Spleen (tissue), 11 donors: ENCODE measurements around the gene YTHDF1. TPM values are rescaled to one million over a fixed set of nuclear protein-coding genes. Genes with fewer than 3 reads are reported as not detected.

Experiments
- DNase-seq: peaks from one replicate; pipeline ENCODE4 v3.0.0-alpha.2; 2020
- H3K27ac ChIP-seq, 8 donors: fragments of 200-600 bp; sonication (generic) in 7 of 8; 1 replicate in 4 of 8; 2 replicates in 4 of 8; pipeline versions ENCODE4 v1.5.0 to v1.8.0; 2016 to 2021; ENCODE audit warnings: inconsistent platforms in 4 of 8, mild to moderate bottlenecking in 4 of 8, moderate library complexity in 1 of 8
- H3K27me3 ChIP-seq, 7 donors: fragments of 200-600 bp; sonication (generic) in 6 of 7; replicated peaks in 1 of 7; 1 replicate in 4 of 7; 2 replicates in 3 of 7; pipeline versions ENCODE4 v1.5.0 to v1.8.0; 2016 to 2021; ENCODE audit warnings: inconsistent platforms in 3 of 7, mild to moderate bottlenecking in 1 of 7
- H3K36me3 ChIP-seq, 6 donors: fragments of 200-600 bp; sonication (generic) in 5 of 6; 1 replicate in 4 of 6; 2 replicates in 2 of 6; pipeline versions ENCODE4 v1.5.0 to v1.8.0; 2016 to 2021; ENCODE audit warnings: inconsistent platforms in 2 of 6
- H3K4me1 ChIP-seq, 6 donors: fragments of 200-600 bp; sonication (generic) in 5 of 6; 1 replicate in 3 of 6; 2 replicates in 3 of 6; pipeline versions ENCODE4 v1.5.0 to v1.8.0; 2016 to 2021; ENCODE audit warnings: inconsistent platforms in 3 of 6
- H3K4me3 ChIP-seq, 8 donors: fragments of 200-600 bp; sonication (generic) in 7 of 8; 1 replicate in 4 of 8; 2 replicates in 4 of 8; pipeline versions ENCODE4 v1.5.0 to v1.8.0; 2016 to 2021; ENCODE audit warnings: inconsistent platforms in 4 of 8, mild to moderate bottlenecking in 4 of 8, moderate library complexity in 2 of 8
- H3K9me3 ChIP-seq, 8 donors: fragments of 200-600 bp; sonication (generic) in 7 of 8; 1 replicate in 4 of 8; 2 replicates in 4 of 8; pipeline versions ENCODE4 v1.5.0 to v1.8.0; 2016 to 2021; ENCODE audit warnings: inconsistent platforms in 4 of 8
- CTCF ChIP-seq, 11 experiments: fragments of 200-600 bp in 7 of 11; fragments of 450-650 bp in 4 of 11; sonication (generic) in 4 of 11; IDR thresholded peaks in 8 of 11; conservative IDR thresholded peaks in 3 of 11; 1 replicate in 7 of 11; 2 replicates in 4 of 11; pipeline versions ENCODE4 v1.4.0 to v1.8.0; 2016 to 2021; ENCODE audit warnings: antibody characterized with exemption in 11 of 11, inconsistent platforms in 4 of 11, mild to moderate bottlenecking in 1 of 11
- POLR2A ChIP-seq, 3 donors: fragments of 450-650 bp; IDR thresholded peaks; one replicate each; pipeline ENCODE4 v1.5.1; 2017; ENCODE audit warnings: antibody characterized with exemption in 3 of 3, mild to moderate bottlenecking in 1 of 3
- POLR2AphosphoS5 ChIP-seq, 3 donors: sonication (generic); formaldehyde crosslinking; IDR thresholded peaks; one replicate each; pipeline ENCODE4 v1.5.1; 2017; ENCODE audit warnings: antibody characterized with exemption in 3 of 3
- WGBS, 5 donors: extraction: QIAGEN DNeasy Blood & Tissue Kit in 3 of 5; methylation state at CpG; one replicate each; pipeline versions ENCODE4 v1.1.5 to v1.1.7; 2013 to 2018; 5-methylcytosine and 5-hydroxymethylcytosine counted together
- intact Hi-C: fragments of 100-400 bp; cut with DNase I; formaldehyde crosslinking; loops from one replicate; pipeline ENCODE4 v1.15.0; 2023; ENCODE audit warnings: low total_unique reads
- polyA plus RNA-seq, 3 donors: library from polyadenylated mRNA; stranded (reverse); fragments of 200-250 nt; gene quantifications; one replicate each; pipeline ENCODE4 v1.2.1, GENCODE V29; 2013
- total RNA-seq, 7 donors: library from RNA; depleted of rRNA in 3 of 7; stranded (reverse); fragments of >200 nt in 3 of 7; fragmentation: NEBNext Ultra II Directional in 4 of 7; extraction: Animal tissue kit (Norgen Biotek cat#: 25700) in 4 of 7; gene quantifications; one replicate each; pipeline versions ENCODE4 v1.1.0 to v1.2.1, GENCODE V29; 2016 to 2021
- donor health status: healthy with polysubstance abuse.
- donor health status: DM: no; HTN: no; CAD: no; lungs with moderate emphysema.
- donor health status: DM: no; HTN: no; CAD: no.
- donor health status: Bipolar disorder and iron deficiency.
- donor health status: healthy.
- donor health status: DM: no; HTN: no; CAD: no.
- donor health status: DM: yes; HTN: yes; CAD: no.

The YTHDF1 gene
- total and polyA plus RNA-seq, 10 donors: 18.8 to 41.6 (median 33.0) TPM

DNA sequence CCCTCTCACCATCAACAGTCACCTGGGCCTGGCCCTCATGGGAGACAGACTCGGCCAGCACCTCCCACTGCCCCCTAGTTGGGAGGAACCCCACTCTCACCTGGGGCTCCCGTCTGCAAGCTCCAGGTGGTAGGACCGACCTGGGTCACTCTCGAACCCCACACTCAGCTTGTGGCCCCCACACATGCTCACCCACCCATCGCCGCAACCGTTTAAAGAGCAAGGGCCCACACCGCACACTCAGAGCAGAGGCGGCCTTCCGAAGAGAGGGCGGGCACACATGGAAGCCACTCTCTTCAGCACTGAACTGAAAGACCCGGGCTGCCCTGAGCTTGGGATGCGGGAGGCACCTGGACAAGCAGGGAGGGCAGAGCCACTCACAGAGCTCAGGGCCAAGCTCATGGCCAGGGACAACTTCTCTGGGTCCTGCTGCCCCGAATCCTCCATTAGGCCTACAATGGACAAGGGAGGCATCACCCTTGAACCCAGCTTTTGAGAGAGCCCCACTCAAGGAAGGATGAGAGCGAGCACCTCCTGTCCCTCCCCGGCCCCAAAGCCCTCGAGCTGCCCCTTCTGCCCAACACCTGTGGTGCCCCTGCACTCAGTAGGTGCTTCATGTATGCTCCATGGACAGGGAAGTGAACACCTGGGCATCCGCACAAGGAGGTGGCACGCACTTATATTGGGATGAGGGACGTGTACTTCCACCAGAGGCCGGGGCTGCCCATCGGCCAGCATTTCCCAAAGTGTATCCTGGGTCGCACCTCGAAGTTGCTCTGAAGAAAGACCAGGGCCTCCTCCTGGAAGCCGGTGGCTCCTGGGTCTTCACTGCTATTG lies 50.4 kb downstream of the YTHDF1 start:
- H3K4me3 ChIP-seq: no peak overlapping the region
- intact Hi-C loops: no loop called here
- no peaks in the 10 kb centered on the region for H3K36me3 ChIP-seq
- no peak overlapping the region for H3K27ac ChIP-seq
- H3K27me3 ChIP-seq: peaks cover 0 to 62% (median 0%) of the 10 kb centered on the region in 7 donors
- no peaks in the 10 kb centered on the region for H3K9me3 ChIP-seq
- WGBS, 5 donors: 86 to 91% (median 90%) methylated on average over 10 to 25 of the region's 25 CpGs
- DNase-seq: no peak
- H3K4me1 ChIP-seq: no peaks in the 10 kb centered on the region
- TF ChIP-seq POLR2A (IDR thresholded peaks at IDR 0.05) (no peak), POLR2AphosphoS5 (IDR thresholded peaks at IDR 0.05) (no peak)

DNA sequence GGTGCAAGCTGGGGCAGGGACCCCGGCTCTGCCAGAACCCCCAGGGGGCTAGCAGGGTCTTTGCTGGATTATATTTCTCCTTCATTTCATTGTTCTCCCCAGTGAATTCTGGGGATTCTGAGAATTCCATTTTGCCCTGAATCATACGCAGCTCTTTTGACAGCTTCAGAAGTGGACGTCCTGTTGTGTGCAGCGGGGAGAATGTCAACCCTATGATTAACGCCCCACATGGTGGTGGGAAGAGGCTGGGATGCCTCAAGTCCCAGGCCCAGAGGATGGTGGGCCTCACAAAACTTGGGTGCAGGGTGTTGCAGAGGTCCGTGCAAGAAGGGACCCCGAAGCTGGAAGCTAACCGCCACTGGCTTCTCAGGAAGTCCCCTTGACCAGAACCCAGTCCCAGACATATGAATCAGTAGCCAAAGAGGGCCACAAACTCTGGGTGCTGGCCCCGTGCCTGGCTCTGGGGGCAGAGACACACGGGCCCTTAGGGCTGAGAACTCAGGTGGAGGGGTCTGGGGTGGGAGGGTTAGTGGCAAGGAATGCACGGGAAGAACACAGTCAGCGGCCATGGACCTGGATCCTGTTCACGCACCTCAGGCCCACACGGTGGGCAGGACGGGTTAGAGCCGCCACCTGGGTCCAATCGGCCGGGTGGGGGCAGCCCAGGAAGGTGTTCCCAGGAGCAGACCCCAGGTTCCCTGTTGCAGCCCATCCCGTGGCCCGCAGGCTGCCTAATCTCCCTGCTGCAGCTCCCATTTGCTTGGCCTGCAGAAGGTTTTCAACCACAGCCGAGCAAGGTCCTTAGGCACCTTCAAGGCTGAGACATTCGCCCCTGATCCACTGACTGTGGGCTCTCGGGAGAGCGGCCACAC lies 51.2 kb downstream of the YTHDF1 start:
- peaks cover 0 to 67% (median 0%) of the 10 kb centered on the region in 7 donors for H3K27me3 ChIP-seq
- H3K4me3 ChIP-seq: no peak overlapping the region
- intact Hi-C loops: no loop called here
- WGBS, 5 donors: 73 to 83% (median 77%) methylated on average over 18 to 24 of the region's 24 CpGs
- no peak for TF ChIP-seq CTCF (IDR thresholded peaks at IDR 0.05 in 8 of 11, conservative IDR thresholded peaks at IDR 0.05 in 3 of 11)
- TF ChIP-seq POLR2A (IDR thresholded peaks at IDR 0.05): no peak
- TF ChIP-seq POLR2AphosphoS5 (IDR thresholded peaks at IDR 0.05): no peak
- no peaks in the 10 kb centered on the region for H3K4me1 ChIP-seq
- H3K27ac ChIP-seq: no peak overlapping the region
- no peaks in the 10 kb centered on the region for H3K9me3 ChIP-seq
- no peaks in the 10 kb centered on the region for H3K36me3 ChIP-seq
- no peak for DNase-seq

DNA sequence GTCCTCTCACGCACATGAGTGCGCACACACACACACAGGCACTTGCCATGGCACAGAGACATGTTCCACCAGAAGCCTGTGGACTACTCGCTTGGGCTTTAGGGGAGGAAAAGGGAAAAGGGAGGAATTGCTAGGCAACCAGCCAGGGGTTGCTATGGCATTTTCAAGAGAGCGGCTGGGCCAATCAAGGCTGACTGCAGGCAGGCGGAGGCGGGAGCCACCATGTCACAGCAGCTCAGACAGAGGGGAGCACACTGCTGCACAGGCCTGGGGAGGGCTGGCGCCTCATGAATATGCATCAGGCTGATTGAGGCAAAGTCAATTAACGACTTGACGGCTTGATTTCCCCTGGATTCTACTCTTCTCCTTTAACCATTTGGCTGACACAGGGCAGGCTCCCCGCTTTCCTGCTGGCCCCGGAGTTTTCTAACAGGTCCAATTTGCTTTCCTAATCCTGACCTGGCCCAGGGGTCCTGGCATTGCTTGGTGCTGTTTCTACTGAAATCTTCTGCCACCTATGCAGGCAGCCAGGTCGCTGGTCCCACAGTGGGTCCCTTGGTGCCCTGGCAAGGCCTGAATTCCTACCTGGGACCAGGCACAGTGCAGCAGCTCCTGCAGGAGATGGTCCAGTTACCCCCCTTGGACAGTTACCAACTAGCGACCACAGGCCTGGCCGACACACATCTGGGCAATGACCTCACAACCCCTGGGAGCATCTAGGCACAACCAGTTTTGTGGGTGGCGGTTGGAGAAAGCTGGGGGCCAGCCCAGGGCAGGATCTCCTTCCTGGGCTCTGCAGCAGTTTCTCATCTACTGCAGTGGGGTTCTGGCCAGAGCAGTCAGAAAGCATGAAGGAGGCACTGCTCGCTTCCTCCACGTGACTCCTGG lies 52.1 kb downstream of the YTHDF1 start:
- Histone ChIP-seq H3K4me3 (no peak overlapping the region), H3K36me3 (no peaks in the 10 kb centered on the region), H3K4me1 (no peaks in the 10 kb centered on the region), H3K27me3 (peaks cover 0 to 66% (median 0%) of the 10 kb centered on the region in 7 donors), H3K27ac (no peak overlapping the region), H3K9me3 (no peaks in the 10 kb centered on the region)
- no peak for DNase-seq
- TF ChIP-seq CTCF (IDR thresholded peaks at IDR 0.05 in 8 of 11, conservative IDR thresholded peaks at IDR 0.05 in 3 of 11) (no peak), POLR2A (IDR thresholded peaks at IDR 0.05) (no peak), POLR2AphosphoS5 (IDR thresholded peaks at IDR 0.05) (no peak)
- 61 to 65% (median 61%) methylated on average over 11 to 17 of the region's 17 CpGs for WGBS, 5 donors
- intact Hi-C loops: no loop called here

DNA sequence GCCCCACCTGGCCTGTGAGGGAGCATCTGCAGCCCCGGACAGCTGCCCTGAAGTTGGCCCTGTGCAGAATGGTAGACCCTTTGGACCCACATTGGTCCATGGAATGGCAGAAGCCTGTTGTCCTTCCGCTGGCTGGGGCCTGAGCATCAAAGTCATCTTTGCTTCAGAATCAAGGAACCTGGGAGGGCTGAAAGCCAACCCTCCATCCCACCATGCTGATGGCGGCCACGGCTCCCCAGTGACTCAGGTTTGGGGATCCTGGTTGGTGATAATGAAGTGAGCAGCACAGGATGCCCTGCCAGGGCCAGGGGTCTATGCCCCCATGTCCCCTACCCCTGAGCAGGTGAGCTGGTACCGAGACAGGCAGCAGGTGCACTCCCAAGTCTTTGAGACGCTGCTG lies 52.8 kb downstream of the YTHDF1 start:
- H3K36me3 ChIP-seq: no peaks in the 10 kb centered on the region
- peak; percentile 54 for DNase-seq
- H3K27me3 ChIP-seq: peaks cover 0 to 65% (median 0%) of the 10 kb centered on the region in 7 donors
- intact Hi-C loops: no loop called here
- no peaks in the 10 kb centered on the region for H3K9me3 ChIP-seq
- no peak overlapping the region for H3K27ac ChIP-seq
- TF ChIP-seq CTCF (IDR thresholded peaks at IDR 0.05 in 8 of 11, conservative IDR thresholded peaks at IDR 0.05 in 3 of 11) (no peak), POLR2A (IDR thresholded peaks at IDR 0.05) (no peak), POLR2AphosphoS5 (IDR thresholded peaks at IDR 0.05) (no peak)
- 69 to 83% (median 78%) methylated on average over 2 to 6 of the region's 6 CpGs for WGBS, 5 donors
- no peaks in the 10 kb centered on the region for H3K4me1 ChIP-seq
- no peak overlapping the region for H3K4me3 ChIP-seq
